Right ventricle myocardium superior (tissue), 1 donor: Measurements from ENCODE around the gene WHRN. TPM values are rescaled to one million over a fixed set of nuclear protein-coding genes. Genes with fewer than 3 reads are reported as not detected.

Experiments
- ATAC-seq: fragments of 200-7000 bp; cut with Tn5 transposase; one replicate; pipeline ENCODE4 v1.9.1; 2020; ENCODE audit warnings: mild to moderate bottlenecking; ENCODE audit not compliant: poor library complexity
- DNase-seq: peaks from one replicate; pipeline ENCODE4 v3.0.0-alpha.2; 2020
- intact Hi-C: fragments of 100-400 bp; cut with DNase I; formaldehyde crosslinking; loops from one replicate; pipeline ENCODE4 v1.11.2; 2022
- long read RNA-seq: library from polyadenylated mRNA; unstranded; transcript quantifications from one replicate; pipeline ENCODE4 v2.0.0, GENCODE V29; 2021
- total RNA-seq: library from RNA; stranded (reverse); fragmentation: NEBNext Ultra II Directional; extraction: Animal tissue kit (Norgen Biotek cat#: 25700); gene quantifications from one replicate; pipeline ENCODE4 v1.2.1, GENCODE V29; 2021
- donor health status: DM: no; HTN: yes; CAD: no; lungs with severe emphysema.

WHRN gene
- 0.56 TPM for total RNA-seq
- long read RNA-seq, partial matches to known transcripts, result 0 of 1 reads
- long read RNA-seq, other reads (novel, unspliced or antisense), result 0 of 1 reads

GRCh38 chr9:114505187-114506081, at the start of gene WHRN:
WHRN (minus strand) TSS chr9:114505473; CDS start chr9:114504801, 672 bp downstream.
- peak; percentile 96 for ATAC-seq
- intact Hi-C loops, result loop anchor here (10.0 kb wide), 1 partner anchor 161 kb away; no protein-coding TSS in a partner anchor
- peak; percentile 94 for DNase-seq

GRCh38 chr9:114553202-114553601, 47.9 kb upstream of the WHRN start:
- DNase-seq, result no peak

GRCh38 chr9:114552706-114553105, 47.4 kb upstream of the WHRN start:
- intact Hi-C loops, result no loop called here
- DNase-seq, result no peak

More at GRCh38 chr9:114553202-114553601, 47.9 kb upstream of the WHRN start:
- no peak for ATAC-seq
- intact Hi-C loops, result no loop called here

GRCh38 chr9:114551750-114552685, 46.7 kb upstream of the WHRN start:
- intact Hi-C loops, result no loop called here
- DNase-seq (no peak), ATAC-seq (peak; percentile 78)

More at GRCh38 chr9:114552706-114553105, 47.4 kb upstream of the WHRN start:
- ATAC-seq, result no peak

- ATAC-seq, result no peak
Measured at GRCh38 chr9:114549697-114550330, 44.5 kb upstream of the WHRN start.

GRCh38 chr9:114546851-114547250, 41.6 kb upstream of the WHRN start:
- DNase-seq (no peak), ATAC-seq (no peak)
- intact Hi-C loops, result no loop called here

More at GRCh38 chr9:114549697-114550330, 44.5 kb upstream of the WHRN start:
- no peak for DNase-seq
- intact Hi-C loops, result no loop called here

GRCh38 chr9:114545055-114545454, 39.8 kb upstream of the WHRN start:
- intact Hi-C loops, result no loop called here
- DNase-seq (no peak), ATAC-seq (no peak)

GRCh38 chr9:114539701-114540380, 34.6 kb upstream of the WHRN start:
- intact Hi-C loops, result no loop called here
- ATAC-seq, result no peak

GRCh38 chr9:114538241-114538640, 33.0 kb upstream of the WHRN start:
- no peak for ATAC-seq
- no peak for DNase-seq
- intact Hi-C loops, result no loop called here

More at GRCh38 chr9:114539701-114540380, 34.6 kb upstream of the WHRN start:
- no peak for DNase-seq

- DNase-seq, result no peak
- intact Hi-C loops, result no loop called here
- no peak for ATAC-seq
Measured at GRCh38 chr9:114532561-114533237, 27.4 kb upstream of the WHRN start.

- intact Hi-C loops, result no loop called here
- ATAC-seq, result no peak
Measured at GRCh38 chr9:114529285-114529684, 24.0 kb upstream of the WHRN start.

GRCh38 chr9:114526807-114527206, 21.5 kb upstream of the WHRN start:
- ATAC-seq, result no peak
- intact Hi-C loops, result no loop called here
- DNase-seq, result no peak

More at GRCh38 chr9:114529285-114529684, 24.0 kb upstream of the WHRN start:
- DNase-seq, result no peak

GRCh38 chr9:114525513-114525912, 20.2 kb upstream of the WHRN start:
- ATAC-seq, result no peak
- intact Hi-C loops, result no loop called here
- DNase-seq, result no peak

- DNase-seq (no peak), ATAC-seq (no peak)
- intact Hi-C loops, result no loop called here
Measured at GRCh38 chr9:114524247-114524681, 19.0 kb upstream of the WHRN start.

GRCh38 chr9:114522847-114523246, 17.6 kb upstream of the WHRN start:
- intact Hi-C loops, result no loop called here
- no peak for DNase-seq
- ATAC-seq, result no peak

- ATAC-seq (no peak), DNase-seq (no peak)
- intact Hi-C loops, result no loop called here
Measured at GRCh38 chr9:114522286-114522685, 17.0 kb upstream of the WHRN start.

GRCh38 chr9:114521846-114522245, 16.6 kb upstream of the WHRN start:
- DNase-seq (no peak), ATAC-seq (no peak)
- intact Hi-C loops, result no loop called here
